Measurements from ENCODE around the gene ECD. TPM values are rescaled to one million over a fixed set of nuclear protein-coding genes. Genes with fewer than 3 reads are reported as not detected.

ECD gene
- polyA plus RNA-seq, 1 of the 3 experiments (the other 2 are of a cell fraction) = 21.4 TPM

DNA sequence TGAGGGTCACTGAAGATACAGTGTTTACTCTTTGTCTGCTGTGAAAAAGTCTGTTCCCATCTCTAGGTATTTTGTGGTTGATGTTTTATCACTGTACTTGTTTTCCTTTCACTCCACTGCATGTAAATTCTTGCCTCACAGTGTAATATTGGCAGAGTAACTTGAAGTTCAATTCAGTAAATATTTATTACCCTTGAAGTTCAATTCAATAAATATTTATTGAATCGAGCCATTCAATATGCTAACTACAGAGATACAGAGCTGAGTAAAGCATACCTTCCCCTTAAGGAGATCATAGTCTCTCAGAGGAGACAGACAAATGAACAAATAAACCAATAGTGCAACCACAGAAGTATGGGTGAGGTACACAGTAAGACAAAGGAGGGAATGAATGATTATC is 48.4 kb downstream of the ECD start:
- no peak for DNase-seq
- Histone ChIP-seq H3K9me3 (no peaks in the 10 kb centered on the region), H3K27ac (ENCODE audit: low read depth in 2 of 2, low read length in 1 of 2) (no peak overlapping the region), H3K4me2 (no peak overlapping the region), H3K4me3 (ENCODE audit: low read depth in 2 of 2, low read length in 1 of 2) (no peak overlapping the region), H3K79me2 (ENCODE audit: insufficient read depth) (peaks cover 22% of the 10 kb centered on the region), H3K36me3 (replicated peaks in 1 of 2; ENCODE audit: control insufficient read depth in 1 of 2, insufficient read depth in 2 of 2, low read length in 1 of 2) (peaks cover 6 to 49% of the 10 kb centered on the region in 2 experiments), H4K20me1 (ENCODE audit: insufficient read depth) (no peaks in the 10 kb centered on the region), H3K4me1 (ENCODE audit: control insufficient read depth in 1 of 2, insufficient read depth in 2 of 2, low read depth in 1 of 2, low read length in 1 of 2) (peaks cover 0 to 6% of the 10 kb centered on the region in 2 experiments; a peak in 1 of 4 replicates), H3K27me3 (ENCODE audit: insufficient read depth) (no peaks in the 10 kb centered on the region), H3K9me2 (no peaks in the 10 kb centered on the region), H3K9ac (no peak overlapping the region), H2AFZ (ENCODE audit: low read depth) (no peak overlapping the region), H3F3A (replicated peaks; ENCODE audit: insufficient read depth) (peaks cover 30% of the 10 kb centered on the region)
- POLR2A ChIA-PET = no interaction called here
- CTCF ChIA-PET = no interaction called here
- no peak for TF ChIP-seq CHD2 (IDR thresholded peaks at IDR 0.05; ENCODE audit: low read length, partially characterized antibody)
- TF ChIP-seq JUND (IDR thresholded peaks at IDR 0.05) = no peak
- no peak for TF ChIP-seq RAD21 (IDR thresholded peaks at IDR 0.05; ENCODE audit: low read length)
- TF ChIP-seq, protein P1, sequence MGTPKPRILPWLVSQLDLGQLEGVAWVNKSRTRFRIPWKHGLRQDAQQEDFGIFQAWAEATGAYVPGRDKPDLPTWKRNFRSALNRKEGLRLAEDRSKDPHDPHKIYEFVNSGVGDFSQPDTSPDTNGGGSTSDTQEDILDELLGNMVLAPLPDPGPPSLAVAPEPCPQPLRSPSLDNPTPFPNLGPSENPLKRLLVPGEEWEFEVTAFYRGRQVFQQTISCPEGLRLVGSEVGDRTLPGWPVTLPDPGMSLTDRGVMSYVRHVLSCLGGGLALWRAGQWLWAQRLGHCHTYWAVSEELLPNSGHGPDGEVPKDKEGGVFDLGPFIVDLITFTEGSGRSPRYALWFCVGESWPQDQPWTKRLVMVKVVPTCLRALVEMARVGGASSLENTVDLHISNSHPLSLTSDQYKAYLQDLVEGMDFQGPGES (IDR thresholded peaks at IDR 0.05; ENCODE audit: low read depth, low read length) = no peak
- no peak for TF ChIP-seq SMC3 (IDR thresholded peaks at IDR 0.05; ENCODE audit: low read depth, low read length)
- no peak for TF ChIP-seq NFIC (IDR thresholded peaks at IDR 0.05; ENCODE audit: borderline replicate concordance)
- no peak for TF ChIP-seq EP300 (IDR thresholded peaks at IDR 0.05; ENCODE audit: borderline replicate concordance in 1 of 2, low read depth in 1 of 2, low read length in 1 of 2)
- no peak for TF ChIP-seq TCF12 (IDR thresholded peaks at IDR 0.05)
- TF ChIP-seq FOXM1 (IDR thresholded peaks at IDR 0.05; ENCODE audit: low read depth) = no peak
- no peak for TF ChIP-seq SIN3A (IDR thresholded peaks at IDR 0.05; ENCODE audit: borderline replicate concordance, low read depth, low read length)
- no peak for TF ChIP-seq MXI1 (IDR thresholded peaks at IDR 0.05; ENCODE audit: low read depth, low read length)
- no peak for TF ChIP-seq GATA2 (CRISPR knock-in tag; IDR thresholded peaks at IDR 0.05)
- no peak for TF ChIP-seq NRF1 (IDR thresholded peaks at IDR 0.05; ENCODE audit: low read depth, low read length)
- no peak for TF ChIP-seq YY1 (IDR thresholded peaks at IDR 0.05; ENCODE audit: low read depth)
- TF ChIP-seq, protein P2, sequence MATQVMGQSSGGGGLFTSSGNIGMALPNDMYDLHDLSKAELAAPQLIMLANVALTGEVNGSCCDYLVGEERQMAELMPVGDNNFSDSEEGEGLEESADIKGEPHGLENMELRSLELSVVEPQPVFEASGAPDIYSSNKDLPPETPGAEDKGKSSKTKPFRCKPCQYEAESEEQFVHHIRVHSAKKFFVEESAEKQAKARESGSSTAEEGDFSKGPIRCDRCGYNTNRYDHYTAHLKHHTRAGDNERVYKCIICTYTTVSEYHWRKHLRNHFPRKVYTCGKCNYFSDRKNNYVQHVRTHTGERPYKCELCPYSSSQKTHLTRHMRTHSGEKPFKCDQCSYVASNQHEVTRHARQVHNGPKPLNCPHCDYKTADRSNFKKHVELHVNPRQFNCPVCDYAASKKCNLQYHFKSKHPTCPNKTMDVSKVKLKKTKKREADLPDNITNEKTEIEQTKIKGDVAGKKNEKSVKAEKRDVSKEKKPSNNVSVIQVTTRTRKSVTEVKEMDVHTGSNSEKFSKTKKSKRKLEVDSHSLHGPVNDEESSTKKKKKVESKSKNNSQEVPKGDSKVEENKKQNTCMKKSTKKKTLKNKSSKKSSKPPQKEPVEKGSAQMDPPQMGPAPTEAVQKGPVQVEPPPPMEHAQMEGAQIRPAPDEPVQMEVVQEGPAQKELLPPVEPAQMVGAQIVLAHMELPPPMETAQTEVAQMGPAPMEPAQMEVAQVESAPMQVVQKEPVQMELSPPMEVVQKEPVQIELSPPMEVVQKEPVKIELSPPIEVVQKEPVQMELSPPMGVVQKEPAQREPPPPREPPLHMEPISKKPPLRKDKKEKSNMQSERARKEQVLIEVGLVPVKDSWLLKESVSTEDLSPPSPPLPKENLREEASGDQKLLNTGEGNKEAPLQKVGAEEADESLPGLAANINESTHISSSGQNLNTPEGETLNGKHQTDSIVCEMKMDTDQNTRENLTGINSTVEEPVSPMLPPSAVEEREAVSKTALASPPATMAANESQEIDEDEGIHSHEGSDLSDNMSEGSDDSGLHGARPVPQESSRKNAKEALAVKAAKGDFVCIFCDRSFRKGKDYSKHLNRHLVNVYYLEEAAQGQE (IDR thresholded peaks at IDR 0.05; ENCODE audit: low read depth, low read length) = no peak
- TF ChIP-seq GABPA (IDR thresholded peaks at IDR 0.05; ENCODE audit: low read depth) = no peak
- TF ChIP-seq TEAD4 (IDR thresholded peaks at IDR 0.05; ENCODE audit: borderline replicate concordance, insufficient read depth) = no peak
- 90% methylated on average over 1 of the region's 1 CpG for WGBS (ENCODE audit: low lambda C conversion rate)
